Measurements from ENCODE around the gene ZNF345. TPM values are rescaled to one million over a fixed set of nuclear protein-coding genes. Genes with fewer than 3 reads are reported as not detected.

The ZNF345 gene
- 14.0 TPM for total RNA-seq

DNA sequence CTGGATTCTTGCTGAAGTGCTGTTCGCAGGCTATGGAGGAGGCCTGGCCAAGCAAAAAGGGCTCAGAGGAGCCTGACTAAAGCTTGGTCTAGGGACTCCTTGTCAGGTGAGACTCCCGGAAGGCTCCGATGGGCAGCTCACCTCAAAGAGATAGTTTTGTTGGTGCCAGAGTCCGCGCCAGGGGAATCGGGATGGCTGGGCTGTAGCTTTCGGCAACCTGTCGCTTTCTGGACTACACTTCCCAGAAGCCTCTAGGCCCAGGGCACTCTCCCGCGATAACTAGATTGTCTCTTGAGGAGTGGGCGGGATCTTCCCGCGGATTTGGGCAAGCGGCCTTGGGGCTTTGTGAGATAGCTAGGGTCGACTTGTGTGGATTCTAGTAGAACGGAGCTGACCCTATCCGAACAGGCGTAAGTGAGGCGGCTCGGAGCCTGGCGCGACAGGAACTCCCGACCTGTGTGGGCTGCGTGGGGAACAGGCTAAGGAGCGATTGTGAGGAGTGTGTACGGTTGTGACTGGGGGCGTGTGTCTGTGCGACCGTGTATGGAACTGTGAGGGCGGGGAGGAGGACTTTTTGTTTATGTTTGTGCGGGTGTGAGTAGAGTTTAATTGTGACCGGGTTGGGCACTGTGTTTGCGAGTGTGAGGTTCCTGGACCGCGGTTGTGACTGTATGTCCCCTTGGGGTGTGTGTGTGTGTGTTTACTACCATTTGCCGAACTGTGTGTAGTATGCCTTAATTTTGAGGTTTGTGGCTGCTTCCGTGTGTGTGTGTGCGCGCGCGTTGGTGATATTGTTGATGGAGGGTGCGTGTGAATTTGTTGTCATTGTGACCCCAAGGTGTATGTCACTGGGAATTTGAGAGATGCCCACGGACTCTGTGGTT, at the start of gene ZNF345:
Gene ZNF345, plus strand, starts transcription at position 318 of the 884 bp plus-strand sequence. CDS start 25,955 bp downstream, outside the sequence.

DNA sequence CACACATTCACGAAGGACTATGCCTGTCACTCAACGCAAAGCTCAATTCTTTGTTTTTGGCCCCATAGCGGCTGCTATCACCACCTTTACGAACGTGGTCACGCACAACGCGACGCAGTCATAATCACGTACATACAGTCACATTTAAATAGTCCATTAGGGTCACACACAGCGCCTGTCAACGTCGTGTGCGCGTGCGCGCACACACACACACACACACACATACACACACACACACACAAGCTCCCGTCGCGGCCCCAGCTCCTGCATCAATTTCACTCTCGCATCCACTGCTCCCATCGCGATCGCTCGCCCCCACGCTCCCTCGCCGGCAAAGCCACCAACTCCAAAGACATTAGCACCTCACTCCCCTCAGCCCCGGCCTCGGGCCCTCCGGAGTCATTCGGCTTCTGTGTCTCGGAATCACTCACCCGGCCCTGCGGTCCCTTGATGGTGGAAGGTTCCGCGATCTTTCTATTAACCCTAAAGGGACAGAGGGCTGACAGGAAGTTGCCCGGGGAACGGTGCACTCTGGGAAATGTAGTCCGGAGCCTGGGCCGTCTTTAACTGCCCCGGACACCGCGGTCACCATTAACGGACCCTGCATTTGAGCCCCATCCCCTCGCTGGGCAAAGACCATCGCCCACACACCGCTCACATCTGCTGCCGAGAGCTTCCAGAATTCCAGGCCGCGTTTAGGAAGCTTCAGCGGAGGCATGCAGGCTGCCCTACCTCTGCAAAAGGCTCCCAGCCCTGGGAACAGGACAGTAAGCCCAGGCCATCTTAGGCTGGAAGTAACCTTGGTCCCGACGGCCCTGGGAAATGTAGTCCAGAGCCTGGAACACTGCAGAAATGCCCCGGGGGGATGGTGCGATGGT, 12.5 kb upstream of the ZNF345 start, which contains the start of gene ZNF790:
Gene ZNF790, minus strand, starts transcription at position 482 of the 878 bp plus-strand sequence. CDS start 12,768 bp downstream, outside the sequence.

DNA sequence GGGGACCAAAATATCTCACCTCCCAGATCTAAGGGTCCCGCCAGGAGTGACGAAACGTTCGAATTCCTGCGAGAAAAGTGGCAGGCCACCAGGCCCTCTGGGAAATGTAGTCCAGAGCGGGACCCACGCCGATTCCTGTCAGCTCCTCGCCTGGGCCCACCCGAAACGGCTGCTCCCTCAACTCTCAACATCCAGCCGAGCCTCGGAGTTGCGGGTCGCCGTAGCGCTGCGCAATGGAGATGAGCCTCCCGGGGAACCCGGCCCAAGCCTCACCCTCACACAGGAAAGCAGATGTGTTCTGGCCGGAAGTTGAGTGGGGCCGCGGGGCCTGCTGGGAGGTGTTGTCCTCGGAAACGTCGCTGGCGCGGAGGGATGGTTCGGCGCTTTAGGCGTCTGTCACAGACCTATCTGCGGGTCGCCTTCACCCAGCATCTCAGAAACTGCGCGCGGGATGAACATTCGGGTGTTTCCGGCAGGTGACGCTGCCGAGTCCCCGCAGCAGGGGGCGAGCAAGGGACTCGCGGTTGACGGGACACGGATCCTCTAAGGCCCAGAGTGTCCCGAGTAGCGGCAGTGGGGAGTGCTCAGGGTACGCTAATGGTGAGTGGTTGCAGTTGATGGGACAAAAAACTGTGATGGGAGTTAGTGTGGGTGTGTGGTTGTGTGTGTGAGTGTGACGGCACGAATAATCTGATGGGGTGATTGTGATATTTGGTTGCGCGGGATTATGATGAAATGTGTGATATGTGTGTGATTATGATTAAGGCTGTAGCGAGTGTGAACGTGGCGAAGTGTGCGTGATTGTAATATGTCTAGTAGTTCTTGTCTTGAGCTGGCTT, 65.5 kb downstream of the ZNF345 start, which contains the start of the genes ZNF568 and ZNF829:
Gene ZNF568, plus strand, starts transcription at position 341 of the 839 bp plus-strand sequence. CDS start 6,439 bp downstream, outside the sequence.
Gene ZNF829, minus strand, starts transcription at position 300 of the 839 bp plus-strand sequence. CDS start 1,124 bp downstream, outside the sequence.

Small RNAs within 50 kb of the gene (small RNA-seq; reads per million reads assigned to genes)
- gene RF00019 (ENCODE audit: low replicate concordance) = not detected

Other genes starting within 250 kb of the ZNF345 start
- gene ZNF382, start 245.6 kb upstream of the ZNF345 start, total RNA-seq = 14.8 TPM
- 7.4 TPM for gene ZNF461, start 184.0 kb upstream of the ZNF345 start, total RNA-seq
- gene ZNF567, start 163.3 kb upstream of the ZNF345 start, total RNA-seq = 13.2 TPM
- gene ZNF850, start 78.1 kb upstream of the ZNF345 start, total RNA-seq = 8.2 TPM
- gene ZNF790, start 12.5 kb upstream of the ZNF345 start, total RNA-seq = 11.6 TPM
- 3.3 TPM for gene ZNF829, start 65.4 kb downstream of the ZNF345 start, total RNA-seq
- 23.5 TPM for gene ZNF568, start 65.5 kb downstream of the ZNF345 start, total RNA-seq
- gene ZNF420, start 227.6 kb downstream of the ZNF345 start, total RNA-seq = 16.2 TPM

Data from metanephros (tissue), 2 donors.